ENCODE data around the gene PTPN1. TPM values are rescaled to one million over a fixed set of nuclear protein-coding genes. Genes with fewer than 3 reads are reported as not detected.
A peak's percentile ranks its signal among the peaks of the same experiment; 100 is the strongest.

PTPN1 gene
- total RNA-seq, 1 experiment from 2014 or later: 65.2 TPM

DNA sequence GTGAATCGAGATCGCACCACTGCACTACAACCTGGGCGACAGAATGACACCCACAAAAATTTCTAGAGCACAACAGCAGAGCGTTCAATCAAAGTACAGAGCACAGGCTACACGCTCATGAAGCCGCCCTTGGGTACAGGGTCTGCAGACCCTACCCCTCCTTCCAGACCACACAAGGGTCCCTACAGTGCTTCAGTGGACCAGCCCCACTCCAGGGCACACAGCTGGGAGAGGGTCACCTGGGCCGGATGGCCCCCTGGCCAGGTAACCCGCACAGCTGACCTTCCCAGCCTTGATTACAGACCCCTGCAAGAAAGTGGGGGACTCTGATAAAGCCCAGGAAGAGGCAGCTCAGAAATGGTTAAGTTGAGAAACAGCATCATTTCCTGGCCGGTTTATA lies 117.6 kb downstream of the PTPN1 start:
- POLR2A ChIA-PET: no interaction called here

DNA sequence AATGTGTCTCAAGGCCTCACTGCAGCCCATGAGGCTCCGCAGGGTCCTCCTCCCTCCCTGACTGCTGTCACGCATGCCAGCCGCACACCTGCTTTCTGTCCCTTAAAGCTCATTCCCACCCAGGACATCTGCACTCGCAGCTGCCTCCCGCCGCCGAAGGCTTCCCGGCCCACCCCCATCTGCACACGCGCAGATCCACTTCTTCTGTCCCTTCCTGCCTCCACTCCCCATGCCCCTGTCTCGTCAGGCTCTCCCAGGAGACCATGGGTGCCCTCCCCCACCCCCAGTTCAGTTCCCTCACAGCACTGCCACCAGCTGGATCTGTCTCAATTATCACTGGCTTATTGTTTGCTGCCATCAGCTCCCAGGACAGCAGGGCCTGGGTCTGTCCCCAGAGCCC lies 118.1 kb downstream of the PTPN1 start:
- H3K9me3 Mint-ChIP-seq (ENCODE audit: unreplicated experiment): no peaks in the 10 kb centered on the region
- no peaks in the 10 kb centered on the region for H3K9me3 ChIP-seq
- H3K36me3 ChIP-seq (ENCODE audit: control insufficient read depth, insufficient read depth, low read length): no peaks in the 10 kb centered on the region
- peaks cover 41% of the 10 kb centered on the region for H3K4me1 ChIP-seq
- H3K36me3 Mint-ChIP-seq (ENCODE audit: insufficient read depth, unreplicated experiment): no peaks in the 10 kb centered on the region
- peak overlapping the region; percentile 6 for H3K27ac Mint-ChIP-seq (ENCODE audit: unreplicated experiment)
- no peak overlapping the region for H3K4me3 Mint-ChIP-seq (ENCODE audit: unreplicated experiment)
- no peak overlapping the region for H3K4me3 ChIP-seq (ENCODE audit: low read depth, low read length)
- no peaks in the 10 kb centered on the region for H3K27me3 ChIP-seq (replicated peaks; ENCODE audit: control insufficient read depth, insufficient read depth, low read length)
- no peaks in the 10 kb centered on the region for H3K27me3 Mint-ChIP-seq (ENCODE audit: insufficient read depth, unreplicated experiment)
- intact Hi-C loops (cut with micrococcal nuclease; ENCODE audit: unreplicated experiment): loop anchor here (2.0 kb wide), 1 partner anchor 84 kb away; no protein-coding TSS in a partner anchor
- TF ChIP-seq, protein P1, sequence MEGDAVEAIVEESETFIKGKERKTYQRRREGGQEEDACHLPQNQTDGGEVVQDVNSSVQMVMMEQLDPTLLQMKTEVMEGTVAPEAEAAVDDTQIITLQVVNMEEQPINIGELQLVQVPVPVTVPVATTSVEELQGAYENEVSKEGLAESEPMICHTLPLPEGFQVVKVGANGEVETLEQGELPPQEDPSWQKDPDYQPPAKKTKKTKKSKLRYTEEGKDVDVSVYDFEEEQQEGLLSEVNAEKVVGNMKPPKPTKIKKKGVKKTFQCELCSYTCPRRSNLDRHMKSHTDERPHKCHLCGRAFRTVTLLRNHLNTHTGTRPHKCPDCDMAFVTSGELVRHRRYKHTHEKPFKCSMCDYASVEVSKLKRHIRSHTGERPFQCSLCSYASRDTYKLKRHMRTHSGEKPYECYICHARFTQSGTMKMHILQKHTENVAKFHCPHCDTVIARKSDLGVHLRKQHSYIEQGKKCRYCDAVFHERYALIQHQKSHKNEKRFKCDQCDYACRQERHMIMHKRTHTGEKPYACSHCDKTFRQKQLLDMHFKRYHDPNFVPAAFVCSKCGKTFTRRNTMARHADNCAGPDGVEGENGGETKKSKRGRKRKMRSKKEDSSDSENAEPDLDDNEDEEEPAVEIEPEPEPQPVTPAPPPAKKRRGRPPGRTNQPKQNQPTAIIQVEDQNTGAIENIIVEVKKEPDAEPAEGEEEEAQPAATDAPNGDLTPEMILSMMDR (IDR thresholded peaks at IDR 0.05; ENCODE audit: insufficient read depth in 1 of 2, low read depth in 1 of 2, low read length in 1 of 2, severe bottlenecking in 1 of 2, unreplicated experiment in 1 of 2): no peak
- CTCF ChIA-PET: interaction anchor here (0.7 to 2.5 kb wide), 14 partner anchors 11 to 649 kb away, joined by 3 to 22 read pairs (median 4); partner anchors contain the start of gene ADNP
- no peak for DNase-seq
- POLR2A ChIA-PET: no interaction called here
- peaks cover 12% of the 10 kb centered on the region for H3K4me1 Mint-ChIP-seq (ENCODE audit: low read depth, unreplicated experiment)
- BruUV-seq (replicated peaks): no TSS peak

More for the DNA sequence above, 117.6 kb downstream of the PTPN1 start:
- Histone ChIP-seq H3K9me3 (no peaks in the 10 kb centered on the region), H3K36me3 (ENCODE audit: control insufficient read depth, insufficient read depth, low read length) (no peaks in the 10 kb centered on the region), H3K4me3 (ENCODE audit: low read depth, low read length) (no peak overlapping the region), H3K4me1 (peaks cover 41% of the 10 kb centered on the region), H3K27me3 (replicated peaks; ENCODE audit: control insufficient read depth, insufficient read depth, low read length) (no peaks in the 10 kb centered on the region)
- peaks cover 12% of the 10 kb centered on the region for H3K4me1 Mint-ChIP-seq (ENCODE audit: low read depth, unreplicated experiment)
- intact Hi-C loops (cut with micrococcal nuclease; ENCODE audit: unreplicated experiment): loop anchor here (2.0 kb wide), 1 partner anchor 85 kb away; no protein-coding TSS in a partner anchor
- H3K27ac Mint-ChIP-seq (ENCODE audit: unreplicated experiment): peak overlapping the region; percentile 6
- H3K27me3 Mint-ChIP-seq (ENCODE audit: insufficient read depth, unreplicated experiment): no peaks in the 10 kb centered on the region
- no peak for DNase-seq
- CTCF ChIA-PET: interaction anchor here (1.1 to 2.5 kb wide), 5 partner anchors 35 to 161 kb away, joined by 4 to 22 read pairs (median 7); no protein-coding TSS in a partner anchor
- no peak overlapping the region for H3K4me3 Mint-ChIP-seq (ENCODE audit: unreplicated experiment)
- H3K36me3 Mint-ChIP-seq (ENCODE audit: insufficient read depth, unreplicated experiment): no peaks in the 10 kb centered on the region
- TF ChIP-seq, protein P1 (IDR thresholded peaks at IDR 0.05; ENCODE audit: insufficient read depth in 1 of 2, low read depth in 1 of 2, low read length in 1 of 2, severe bottlenecking in 1 of 2, unreplicated experiment in 1 of 2): no peak
- H3K9me3 Mint-ChIP-seq (ENCODE audit: unreplicated experiment): no peaks in the 10 kb centered on the region
- BruUV-seq (replicated peaks): no TSS peak

DNA sequence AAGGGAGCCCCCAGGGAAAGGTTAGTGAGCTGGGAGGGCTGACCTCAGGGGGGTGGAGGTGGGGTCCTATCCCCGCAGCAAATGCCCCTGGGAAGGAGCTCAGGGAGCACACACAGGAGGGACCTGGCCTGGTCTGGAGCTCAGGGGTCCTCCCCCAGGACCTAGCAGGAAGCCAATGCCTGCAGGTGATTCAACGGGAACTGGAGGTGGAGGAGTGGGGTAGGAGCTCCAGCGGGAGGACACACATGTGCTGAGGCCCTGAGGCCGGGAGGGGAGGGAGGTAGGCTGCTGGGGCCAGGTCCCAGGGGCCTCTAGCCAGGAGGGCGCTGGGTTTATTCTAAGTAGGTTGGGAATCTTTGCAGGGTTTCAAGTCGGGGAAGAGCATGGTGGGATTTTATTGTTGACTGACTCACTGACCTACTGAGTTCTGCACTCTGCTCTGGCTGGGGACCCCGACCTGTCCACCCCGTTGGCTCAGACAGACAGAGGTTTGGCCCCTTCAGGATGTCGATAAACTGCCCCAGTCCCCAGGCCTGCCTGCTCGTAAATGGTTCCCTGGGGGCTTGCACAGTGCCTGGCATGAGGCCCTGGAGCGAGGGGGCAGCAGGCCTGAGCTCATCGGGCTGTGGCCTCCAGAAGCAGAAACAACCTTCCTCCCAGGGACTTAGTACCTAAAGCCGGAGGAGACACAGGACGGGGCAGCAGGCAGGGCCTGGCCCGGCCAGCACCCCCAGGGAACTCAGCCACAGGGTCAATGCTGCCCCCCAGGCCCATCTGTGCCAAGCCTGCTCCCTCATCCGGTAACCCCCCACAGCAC lies 118.9 kb downstream of the PTPN1 start:
- intact Hi-C loops (cut with micrococcal nuclease; ENCODE audit: unreplicated experiment): loop anchor here (2.0 kb wide), 1 partner anchor 84 kb away; no protein-coding TSS in a partner anchor
- Mint-ChIP-seq H3K4me1 (ENCODE audit: low read depth, unreplicated experiment) (peaks cover 12% of the 10 kb centered on the region), H3K36me3 (ENCODE audit: insufficient read depth, unreplicated experiment) (no peaks in the 10 kb centered on the region), H3K4me3 (ENCODE audit: unreplicated experiment) (no peak overlapping the region), H3K27me3 (ENCODE audit: insufficient read depth, unreplicated experiment) (no peaks in the 10 kb centered on the region), H3K27ac (ENCODE audit: unreplicated experiment) (peak overlapping the region; percentile 6), H3K9me3 (ENCODE audit: unreplicated experiment) (no peaks in the 10 kb centered on the region)
- ChIA-PET CTCF (interaction anchor here (0.7 to 2.5 kb wide), 15 partner anchors 12 to 650 kb away, joined by 3 to 22 read pairs (median 4); partner anchors contain the start of gene ADNP), POLR2A (interaction anchor here (0.5 kb wide), 1 partner anchor 112 kb away, joined by 3 read pairs; no protein-coding TSS in a partner anchor)
- TF ChIP-seq, protein P1 (IDR thresholded peaks at IDR 0.05; ENCODE audit: insufficient read depth in 1 of 2, low read depth in 1 of 2, low read length in 1 of 2, severe bottlenecking in 1 of 2, unreplicated experiment in 1 of 2): no peak
- DNase-seq: no peak
- no peak overlapping the region for H3K4me3 ChIP-seq (ENCODE audit: low read depth, low read length)
- H3K9me3 ChIP-seq: no peaks in the 10 kb centered on the region
- no TSS peak for BruUV-seq (replicated peaks)
- no peaks in the 10 kb centered on the region for H3K36me3 ChIP-seq (ENCODE audit: control insufficient read depth, insufficient read depth, low read length)
- no peaks in the 10 kb centered on the region for H3K27me3 ChIP-seq (replicated peaks; ENCODE audit: control insufficient read depth, insufficient read depth, low read length)
- peaks cover 41% of the 10 kb centered on the region for H3K4me1 ChIP-seq

All from Caco-2 (cell line).